NCI-H69 (cell line): ENCODE measurements around the gene EXOC1.
"Not testable (repeated sequence)": the region's sequence is repeated elsewhere in the genome, so short reads cannot be mapped to it uniquely, and the experiment has no call there.

ENCODE experiments used
- DNase-seq: peaks from one replicate; lab custom pipeline; 2025; lab: John Stamatoyannopoulos, UW

Gene EXOC1

DNA sequence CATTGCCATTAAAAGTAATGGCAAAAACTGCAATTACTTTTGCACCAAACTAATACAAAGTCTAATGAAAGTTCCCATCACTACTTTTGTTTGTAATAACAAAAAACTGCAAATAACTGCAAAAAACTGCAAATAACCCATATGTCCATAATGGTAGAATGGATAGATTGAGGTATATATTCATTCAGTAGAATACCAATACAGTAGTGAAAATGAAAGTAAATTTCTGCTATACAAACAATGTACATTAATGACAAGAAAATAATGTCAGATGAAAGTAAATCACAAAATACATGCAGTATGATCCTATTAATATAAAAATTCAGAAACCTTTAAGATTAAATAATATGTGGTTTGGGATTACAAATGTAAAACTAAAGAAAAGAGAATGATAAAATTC, 54.0 kb downstream of the EXOC1 start:
- no peak for DNase-seq

DNA sequence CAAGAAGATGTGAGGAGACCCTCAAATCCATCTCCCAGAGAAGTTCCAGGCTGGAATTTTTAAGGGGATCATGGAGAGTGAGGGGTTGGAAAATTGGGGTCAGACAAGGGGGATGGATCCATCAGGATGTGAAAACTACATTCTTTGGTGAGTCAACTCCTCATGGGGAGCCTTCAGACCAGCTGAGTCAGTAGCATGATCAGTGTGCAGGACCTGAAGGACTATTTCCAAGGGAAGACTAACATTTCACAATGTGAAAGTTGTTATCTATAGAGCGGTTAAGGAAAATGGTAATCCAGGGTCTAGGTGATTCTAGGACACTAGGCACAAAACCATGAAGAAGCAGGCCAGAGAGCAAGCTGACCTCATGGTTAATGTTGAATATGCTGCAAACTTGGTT, 56.7 kb downstream of the EXOC1 start:
- DNase-seq: no peak

DNA sequence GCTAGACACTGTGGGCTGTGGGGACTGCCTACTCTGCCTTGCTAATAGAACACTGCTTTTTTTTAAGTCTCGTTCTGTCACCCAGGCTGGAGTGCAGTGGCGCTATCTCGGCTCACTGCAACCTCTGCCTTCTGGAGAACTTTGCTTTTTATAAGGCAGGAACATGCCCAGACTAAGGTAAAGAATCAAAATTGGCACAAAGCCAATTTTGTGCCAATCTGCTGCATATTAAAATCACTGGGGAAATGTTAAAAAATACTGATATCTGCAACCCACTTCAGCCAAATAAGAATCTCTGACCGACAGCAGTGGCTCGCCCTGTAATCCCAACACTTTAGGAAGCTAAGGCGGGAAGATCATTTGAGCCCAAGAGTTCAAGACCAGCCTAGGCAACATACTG, 58.8 kb downstream of the EXOC1 start:
- DNase-seq: peak; percentile 6

DNA sequence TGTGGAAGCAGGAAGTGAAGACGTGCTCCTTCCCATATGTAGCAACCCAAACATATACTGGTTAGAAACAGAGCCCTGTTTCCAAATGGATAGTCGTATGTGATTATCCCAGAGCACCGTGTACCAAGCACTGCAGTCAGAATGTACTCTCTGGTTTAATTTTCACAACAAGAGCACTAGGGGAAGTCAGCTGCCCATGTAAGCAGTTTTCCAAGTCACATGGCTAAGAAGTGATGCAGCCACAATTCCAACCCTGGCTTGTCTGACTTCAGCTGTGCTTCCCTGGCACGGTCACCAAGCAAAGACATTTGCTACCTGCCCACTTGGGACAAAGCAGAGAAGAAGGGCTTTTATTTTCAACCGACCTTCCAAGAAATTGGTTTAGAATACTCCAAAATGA, 67.1 kb downstream of the EXOC1 start:
- DNase-seq: no peak

DNA sequence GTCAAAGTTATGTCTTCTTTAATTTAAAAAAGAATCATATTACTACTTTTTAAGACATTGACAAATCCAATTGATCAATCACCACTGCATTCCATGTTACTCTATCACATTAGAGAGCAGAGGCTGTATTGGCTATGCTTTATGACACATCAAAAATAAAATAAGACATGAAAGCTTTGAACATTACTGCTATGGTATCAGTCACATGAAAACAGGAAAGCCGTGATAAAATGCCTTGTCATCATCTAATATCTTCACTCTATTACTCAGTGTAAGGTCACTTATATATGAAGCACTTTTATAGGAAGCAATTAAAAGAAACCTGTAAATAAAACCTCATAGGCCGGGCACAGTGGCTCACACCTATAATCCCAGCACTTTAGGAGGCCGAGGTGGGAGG, 67.6 kb downstream of the EXOC1 start:
- no peak for DNase-seq

DNA sequence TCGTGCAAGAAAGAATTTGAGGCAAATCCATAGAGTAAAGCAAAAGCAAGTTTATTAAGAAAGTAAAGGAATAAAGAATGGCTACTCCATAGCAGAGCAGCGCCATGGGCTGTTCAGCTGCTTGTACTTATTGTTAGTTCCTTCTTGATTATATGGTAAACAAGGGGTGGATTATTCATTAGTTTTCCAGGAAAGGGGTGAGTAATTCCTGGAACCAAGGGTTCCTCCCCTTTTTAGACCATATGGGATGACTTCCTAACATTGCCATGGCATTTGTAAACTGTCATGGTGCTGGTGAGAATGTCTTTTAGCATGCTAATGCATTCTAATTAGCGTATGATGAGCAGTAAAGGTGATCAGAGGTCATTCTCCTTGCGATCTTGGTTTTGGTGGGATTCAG, 71.8 kb downstream of the EXOC1 start:
- DNase-seq: no peak

DNA sequence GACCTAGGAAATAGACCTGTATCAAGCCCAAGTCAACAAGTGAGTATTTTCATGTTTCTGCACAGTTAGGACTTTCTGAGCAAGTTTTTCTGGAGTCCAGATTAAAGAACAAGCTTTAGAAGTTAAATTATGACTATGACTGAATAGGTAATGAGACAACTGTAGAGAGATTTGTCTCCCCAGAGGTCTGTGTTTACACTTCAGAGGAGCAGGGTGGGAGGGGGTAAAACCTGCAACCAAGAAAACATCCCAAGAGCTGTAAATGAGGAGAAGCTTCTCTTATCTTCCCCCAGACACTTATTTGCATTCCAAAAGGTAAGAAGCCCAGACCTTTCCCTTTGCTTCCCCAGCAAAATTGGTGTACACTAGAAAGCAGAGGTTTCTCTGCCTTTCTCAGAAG, 73.2 kb downstream of the EXOC1 start:
- no peak for DNase-seq

DNA sequence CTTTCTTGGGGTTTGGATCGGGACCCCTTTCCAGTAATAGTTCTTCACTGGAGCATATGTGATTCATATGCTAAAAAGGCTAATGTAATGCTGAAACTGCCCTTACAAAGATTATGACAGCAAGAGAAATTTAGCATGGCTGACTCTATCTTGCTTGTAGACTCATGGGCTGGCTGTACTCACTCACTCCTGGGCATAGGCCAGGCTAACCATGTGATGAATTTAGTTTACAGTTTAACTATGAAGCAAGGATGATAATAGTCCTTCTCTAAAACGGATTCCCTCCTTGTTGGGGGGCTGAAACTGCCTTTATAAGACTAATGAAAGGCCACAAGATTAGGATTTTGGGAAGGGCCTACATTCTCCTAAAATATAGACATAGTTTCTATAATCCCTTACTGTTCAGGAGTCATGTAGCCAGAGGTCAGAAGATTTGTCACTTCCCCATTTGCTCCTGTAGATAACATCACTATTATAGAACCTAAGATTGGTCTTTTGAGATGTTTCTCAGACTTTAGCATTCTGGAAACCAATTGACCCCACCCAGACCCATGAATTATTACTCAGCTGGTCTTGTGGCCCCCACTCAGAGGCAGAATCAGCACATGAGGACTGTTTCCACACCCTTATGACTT, 74.5 kb downstream of the EXOC1 start:
- DNase-seq: no peak

DNA sequence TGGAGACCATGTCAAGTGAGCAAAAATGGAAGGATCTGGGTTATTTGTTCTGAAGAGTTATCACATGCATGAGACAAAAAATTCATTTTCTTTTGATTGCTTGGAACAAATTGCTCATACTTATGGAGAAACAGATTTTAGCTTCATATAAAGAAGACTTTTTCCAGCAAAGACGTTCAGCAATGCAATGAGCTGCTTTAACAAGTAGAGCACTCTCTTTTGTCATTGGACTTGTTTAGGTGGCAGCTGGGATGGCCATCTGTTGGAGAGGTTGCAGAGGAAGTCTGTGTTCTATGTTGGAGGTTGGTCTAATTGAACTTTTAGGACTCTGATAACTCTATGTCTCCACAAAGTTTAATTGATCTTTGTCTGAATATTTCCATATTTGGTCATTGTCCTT, 75.4 kb downstream of the EXOC1 start:
- no peak for DNase-seq

DNA sequence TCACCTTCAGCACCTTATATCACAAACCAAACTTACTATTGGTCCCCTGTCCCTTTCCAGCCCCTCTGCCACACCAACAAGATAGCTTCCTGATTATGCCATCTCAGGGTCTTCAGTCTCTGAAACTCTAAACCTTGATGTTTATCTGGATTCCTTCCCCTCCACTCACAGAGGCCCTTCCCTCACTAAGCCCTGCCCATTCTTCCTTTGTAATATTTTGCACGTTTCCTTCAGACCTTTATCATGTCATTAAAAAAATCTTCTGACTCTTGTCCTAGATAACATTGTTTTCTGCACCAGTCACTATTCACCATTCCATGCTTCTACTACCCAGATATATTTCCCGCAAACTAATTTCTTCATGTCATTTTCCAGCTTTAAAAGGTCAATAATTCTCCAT, 77.6 kb downstream of the EXOC1 start:
- no peak for DNase-seq

DNA sequence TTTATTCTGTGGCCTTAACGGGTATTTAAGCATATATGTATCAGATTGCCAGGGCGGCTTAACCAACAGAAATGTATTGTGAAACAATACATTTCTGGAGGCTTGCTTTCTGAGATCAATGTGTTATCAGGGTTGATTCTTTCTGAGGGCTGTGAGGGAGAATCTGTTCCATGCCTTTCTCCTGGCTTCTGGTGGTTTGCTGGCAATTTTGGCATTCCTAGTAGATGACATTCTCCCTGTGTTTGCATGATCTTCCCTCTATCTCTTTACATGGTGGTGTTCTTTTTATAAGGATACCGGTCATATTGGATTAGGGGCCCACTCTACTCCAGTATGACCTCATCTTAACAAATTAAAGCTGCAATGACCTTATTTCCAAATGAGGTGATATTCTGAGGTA, 78.4 kb downstream of the EXOC1 start:
- DNase-seq: no peak

DNA sequence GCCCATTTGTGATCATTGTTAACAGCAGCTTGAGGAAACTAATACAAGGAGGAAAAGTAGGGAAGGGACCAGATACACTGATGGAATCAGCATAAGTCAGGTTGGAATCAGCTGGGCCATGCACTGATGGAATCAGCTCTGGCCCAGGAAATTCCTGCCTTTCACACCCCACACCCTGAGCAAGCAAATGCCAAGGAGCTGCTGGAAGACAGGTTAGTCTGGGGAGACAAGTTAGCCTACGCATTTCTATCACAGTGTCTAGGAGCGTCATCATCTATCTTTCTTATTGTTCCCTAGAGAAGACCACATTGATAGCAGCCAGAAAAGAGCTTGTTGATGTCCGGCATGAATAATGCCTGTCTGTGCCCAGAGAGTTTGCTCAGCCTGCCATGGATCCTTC, 79.1 kb downstream of the EXOC1 start:
- DNase-seq: no peak

DNA sequence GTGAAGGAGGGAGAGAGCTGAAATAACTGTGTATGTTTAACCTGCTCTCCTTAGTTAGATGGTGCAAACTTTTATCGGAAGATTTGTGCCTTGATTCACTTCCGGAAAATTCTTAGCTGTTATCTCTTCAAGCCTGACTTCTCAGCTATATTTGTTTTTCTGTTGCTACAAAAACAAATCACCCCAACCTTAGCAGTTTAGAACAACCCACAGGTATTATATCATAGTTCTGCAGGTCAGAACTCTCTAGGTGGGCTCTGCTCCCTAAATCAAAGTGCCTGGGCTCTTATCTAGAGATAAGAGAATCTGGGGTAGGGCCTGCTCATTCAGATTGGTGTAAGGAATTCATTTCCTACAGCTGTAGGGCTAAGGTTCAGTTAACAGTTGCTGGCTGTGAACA, 80.2 kb downstream of the EXOC1 start:
- DNase-seq: no peak

DNA sequence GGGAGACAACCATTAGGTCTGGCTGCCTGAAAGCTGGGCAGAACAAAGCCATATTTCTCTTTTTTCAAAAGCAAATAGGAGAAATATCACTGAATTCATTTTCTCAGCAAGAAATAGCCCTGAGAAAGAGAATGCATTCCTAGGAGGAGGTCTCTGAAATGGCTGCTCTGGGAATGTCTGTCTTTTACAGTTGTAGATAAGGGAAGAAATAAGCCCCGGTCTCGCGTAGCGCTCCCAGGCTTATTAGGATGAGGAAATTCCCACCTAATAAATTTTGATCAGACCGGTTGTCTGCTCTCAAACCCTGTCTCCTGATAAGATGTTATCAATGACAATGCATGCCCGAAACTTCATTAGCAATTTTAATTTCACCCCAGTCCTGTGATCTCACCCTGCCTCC, 82.5 kb downstream of the EXOC1 start:
- not testable (repeated sequence) for DNase-seq

DNA sequence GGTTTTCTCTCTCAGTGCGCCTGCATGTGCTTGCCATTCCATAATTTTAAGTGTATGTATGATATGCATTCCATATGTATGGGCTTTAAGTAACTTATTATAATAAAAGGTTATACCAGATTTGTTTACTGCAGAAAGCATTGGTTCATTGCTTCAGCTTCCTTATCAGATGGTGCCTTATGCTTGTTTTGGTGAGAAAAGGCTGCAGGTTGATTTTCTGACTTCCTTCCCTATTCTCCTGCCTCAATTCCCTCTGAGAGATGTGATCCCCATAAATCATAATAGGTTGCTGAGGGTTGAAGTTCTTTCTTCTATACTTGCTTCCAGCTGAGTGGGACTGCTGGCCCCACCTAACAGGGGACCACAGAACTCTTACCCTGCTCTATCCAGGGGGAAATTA, 85.0 kb downstream of the EXOC1 start:
- no peak for DNase-seq

DNA sequence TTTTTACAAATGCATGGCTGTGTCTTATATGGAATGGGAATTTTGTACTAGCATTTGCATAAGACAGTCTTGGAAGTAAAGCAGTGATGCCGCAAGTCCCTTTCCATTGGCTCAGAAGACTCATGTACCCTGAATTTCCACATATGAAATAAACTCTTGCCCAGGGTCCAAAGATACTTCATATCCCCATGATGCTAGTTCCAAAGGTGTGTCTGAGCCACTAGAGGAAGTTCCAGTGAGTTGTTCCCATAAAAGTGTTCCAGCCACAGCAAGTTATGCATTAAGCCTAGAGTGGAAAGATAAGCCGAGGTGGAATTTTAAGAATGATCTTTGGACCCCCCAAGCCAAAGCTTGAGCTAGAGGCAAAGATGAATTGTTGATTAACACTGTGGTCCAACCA, 86.0 kb downstream of the EXOC1 start:
- no peak for DNase-seq

DNA sequence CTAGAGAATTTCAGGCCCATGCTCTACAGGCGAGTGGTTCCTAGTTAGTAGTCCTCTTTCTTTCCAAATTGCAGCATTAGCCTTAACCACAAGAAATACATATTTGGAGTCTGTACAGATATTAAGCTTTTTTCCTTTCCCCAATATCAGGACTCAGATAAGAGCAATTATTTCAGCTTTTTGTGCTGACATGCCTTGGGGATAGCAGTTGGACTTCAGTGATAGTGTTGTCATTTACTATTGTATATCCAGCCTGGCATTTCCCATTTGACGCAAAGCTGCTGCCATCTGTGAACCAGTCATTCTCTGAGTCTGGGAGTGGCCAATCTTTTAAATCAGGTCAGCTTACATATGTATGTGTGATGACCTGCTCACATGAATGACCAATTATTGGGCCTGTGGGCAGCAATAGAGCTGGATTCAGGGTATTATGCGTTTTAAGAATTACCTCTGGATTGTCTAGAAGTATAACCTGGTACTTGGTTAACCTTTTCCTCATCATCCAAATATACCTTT, 88.5 kb downstream of the EXOC1 start:
- DNase-seq: no peak

DNA sequence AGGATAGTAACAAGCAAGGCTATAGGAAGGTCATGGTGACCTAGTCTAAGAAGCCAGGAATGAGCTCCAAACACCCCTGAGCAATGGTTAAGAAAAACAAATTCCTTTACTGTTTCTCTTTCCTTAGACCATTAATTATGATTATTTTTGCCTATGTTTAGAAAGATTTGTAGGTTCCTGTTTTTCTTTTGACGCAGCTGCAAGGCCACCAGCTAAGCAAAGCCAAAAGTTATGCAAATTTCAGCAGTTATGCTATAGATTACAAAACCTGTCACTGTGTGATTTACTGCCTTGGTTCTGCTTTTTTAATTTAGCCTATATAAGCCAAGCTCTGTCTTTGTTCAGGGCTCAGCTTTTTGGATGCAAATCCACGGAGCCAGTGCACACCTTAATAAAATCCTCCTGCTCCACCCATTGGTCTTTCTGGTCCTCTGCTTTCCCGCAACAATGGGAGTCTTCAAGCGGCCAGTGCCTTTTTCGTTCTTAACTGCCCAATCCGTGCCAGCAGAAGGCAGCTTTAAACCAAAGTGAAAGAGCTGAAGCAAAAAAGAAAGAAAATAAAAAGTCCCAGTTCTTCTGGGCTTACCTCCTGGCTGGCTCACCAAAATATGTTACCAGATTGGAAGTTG, 93.9 kb downstream of the EXOC1 start:
- DNase-seq: peak; percentile 22

DNA sequence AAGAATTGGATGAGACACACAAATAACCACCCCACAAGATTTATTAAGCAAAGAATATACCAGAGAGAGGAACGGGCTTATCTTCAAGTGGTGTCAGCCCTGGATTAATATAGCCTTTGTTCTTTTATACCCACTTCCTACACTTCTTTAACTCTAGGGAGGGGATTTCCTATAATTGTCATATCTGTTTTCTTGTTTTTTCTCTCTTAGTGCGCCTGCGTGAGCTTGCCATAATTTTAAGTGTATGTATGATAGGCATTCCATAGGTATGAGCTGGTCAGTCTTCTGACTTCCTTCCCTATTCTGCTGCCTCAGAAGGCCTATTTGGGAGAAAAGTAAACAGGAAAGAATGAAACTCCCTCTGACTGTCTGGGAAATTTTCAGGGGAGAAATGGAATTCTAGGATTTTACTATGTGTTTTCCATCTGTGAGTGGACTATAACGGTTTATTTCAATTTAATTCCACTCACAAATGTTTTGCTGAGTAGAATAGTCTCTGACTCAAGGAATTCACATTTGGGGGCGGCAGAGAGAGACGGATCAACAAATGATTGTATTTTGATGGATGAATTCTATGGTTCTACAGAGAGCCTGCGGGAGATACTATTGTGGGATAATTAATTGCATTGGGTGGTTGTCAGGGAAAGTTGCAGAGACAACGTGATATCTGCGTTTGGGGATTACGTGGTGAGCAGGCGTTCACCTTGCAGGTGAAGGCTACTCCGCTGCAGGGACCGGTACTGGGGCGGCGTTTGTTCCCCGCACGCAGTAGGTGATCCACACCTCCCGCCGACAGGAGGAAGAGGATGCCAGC, 94.7 kb downstream of the EXOC1 start:
- DNase-seq: peak; percentile 47

DNA sequence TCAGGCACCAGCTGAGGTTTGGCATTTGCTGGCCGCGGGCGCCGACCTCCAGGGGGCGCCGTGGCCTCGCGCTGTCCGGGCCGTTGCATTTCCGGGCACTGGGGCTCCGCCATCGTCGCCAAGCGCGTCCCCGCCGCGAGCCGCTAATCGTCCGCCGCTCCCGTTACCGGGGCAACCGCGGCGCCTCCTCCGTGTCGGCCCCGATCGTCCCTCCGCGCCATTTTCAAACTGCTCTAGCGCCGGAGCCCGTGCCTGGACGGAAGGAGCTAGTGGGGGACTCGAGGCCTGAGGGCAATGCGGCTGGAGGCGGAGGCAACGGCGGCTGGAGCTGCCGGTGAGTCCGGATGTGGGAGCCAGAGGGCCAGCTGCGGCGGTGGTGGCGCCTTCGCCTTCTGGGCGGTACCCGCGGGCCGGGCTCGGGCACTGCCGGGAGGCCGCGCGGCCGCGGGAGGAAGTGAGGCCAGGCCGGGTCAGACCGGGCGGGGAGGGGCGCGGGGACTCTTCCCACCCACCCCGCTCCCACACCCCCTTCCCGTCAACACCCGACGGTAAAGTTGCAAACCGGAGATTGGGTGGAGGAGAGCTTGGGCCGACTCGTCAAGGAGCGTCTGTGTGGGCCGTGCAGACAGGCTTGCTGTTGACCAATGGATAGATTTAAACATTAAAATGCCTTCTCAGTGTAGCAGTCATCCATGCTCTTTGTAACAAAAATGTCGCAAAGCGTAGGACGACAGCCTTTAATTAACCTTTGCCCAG, 95.5 kb downstream of the EXOC1 start, which contains the start of gene CEP135:
Gene CEP135 (plus strand): TSS at position 220 of the 756 bp plus-strand sequence. CDS start 3,186 bp downstream, outside the sequence.
- DNase-seq: peak; percentile 93

DNA sequence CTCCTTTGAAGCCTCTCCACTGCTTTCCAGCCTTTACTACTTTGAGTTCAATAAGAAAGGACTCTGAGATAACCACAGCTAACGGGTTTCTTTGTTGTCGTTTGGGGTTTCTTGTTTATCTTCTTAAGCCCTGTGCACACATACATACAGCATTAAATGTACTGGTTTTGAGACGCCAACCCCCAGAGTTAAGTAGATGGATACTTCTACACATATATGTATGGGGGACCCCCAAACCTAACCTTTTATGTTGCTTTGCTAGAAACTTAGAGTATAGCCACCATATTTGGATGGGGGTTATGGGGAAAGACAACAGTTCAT, 96.0 kb downstream of the EXOC1 start:
- no peak for DNase-seq

DNA sequence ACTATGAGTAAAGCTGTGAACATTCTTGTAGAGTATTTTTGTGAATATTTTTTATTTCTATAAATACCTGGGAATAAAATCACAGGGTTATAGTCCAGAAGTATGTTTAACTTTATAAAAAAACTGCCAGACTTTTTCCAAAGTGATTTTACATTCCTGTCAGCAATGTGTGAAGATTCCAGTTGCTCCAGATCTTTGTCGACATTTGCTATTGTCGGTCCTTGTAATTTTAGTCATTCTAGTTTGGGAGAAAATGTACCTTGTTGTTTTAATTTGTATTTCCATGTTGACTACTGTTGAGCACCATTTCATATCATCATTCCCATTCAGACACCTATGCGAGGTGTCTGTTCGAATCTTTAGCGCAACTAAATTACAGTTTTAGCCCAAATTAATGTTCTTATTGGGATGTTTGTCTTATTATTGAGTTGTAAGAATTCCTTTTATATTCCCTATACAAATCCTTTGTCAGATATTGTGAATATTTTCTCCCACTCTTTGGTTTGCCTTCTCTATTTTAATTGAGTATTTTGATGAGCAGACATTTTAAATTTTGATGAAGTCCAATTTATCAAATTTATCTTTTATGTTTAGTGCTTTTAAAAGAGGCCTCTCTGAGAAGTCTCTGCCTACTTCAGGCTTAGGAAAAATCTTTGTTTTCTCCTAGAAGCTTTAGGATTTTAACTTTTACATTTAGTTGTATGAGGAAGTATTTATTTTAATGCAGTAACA, 97.9 kb downstream of the EXOC1 start:
- no peak for DNase-seq
